Measurements from ENCODE around the gene SLC6A17.

Gene SLC6A17

DNA sequence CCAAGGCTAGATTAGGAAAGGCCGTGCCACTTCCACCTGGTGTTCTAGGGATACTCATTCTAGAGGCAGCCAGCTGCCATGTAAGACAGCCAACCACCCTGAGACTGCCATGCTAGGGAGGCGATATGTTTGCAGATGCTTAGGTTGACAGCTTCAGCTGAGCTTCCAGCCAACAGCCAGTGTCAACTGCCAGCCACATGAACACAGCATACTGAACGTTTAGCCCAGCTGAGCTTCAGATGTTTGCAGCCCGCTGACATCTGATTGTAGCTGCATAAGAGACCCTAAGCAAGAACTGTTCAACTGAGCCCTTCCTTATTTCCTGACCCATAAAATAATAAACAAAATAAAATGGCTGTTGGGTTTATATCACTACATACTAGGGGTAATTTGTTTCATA, 54.9 kb downstream of the SLC6A17 start:
- DNase-seq (ENCODE audit: low spot score): no peak

- no peak for DNase-seq (ENCODE audit: low spot score)
Observed at GRCh38 chr1:110205591-110206155, 55.4 kb downstream of the SLC6A17 start.

- DNase-seq (ENCODE audit: low spot score): no peak
Observed at GRCh38 chr1:110206261-110206920, 56.1 kb downstream of the SLC6A17 start.

DNA sequence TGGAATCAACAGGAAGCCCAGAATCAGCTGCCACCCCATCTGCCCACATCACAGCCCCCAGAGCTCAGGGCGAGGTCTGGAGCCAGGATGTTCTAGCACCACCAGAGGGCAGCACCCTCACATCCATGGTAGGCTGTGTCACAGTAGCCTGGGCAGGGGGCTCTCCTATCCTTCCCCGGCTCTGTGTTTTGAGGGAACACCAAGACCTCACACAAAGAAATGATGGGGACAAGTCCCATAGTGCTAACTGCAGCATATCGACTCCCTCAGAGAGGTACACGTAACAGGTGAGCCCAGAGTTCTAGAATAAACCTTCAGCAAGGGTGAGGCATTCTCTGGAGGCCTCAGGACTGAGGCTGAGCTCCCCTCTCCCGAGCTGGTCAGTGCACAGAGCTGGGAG, 57.5 kb downstream of the SLC6A17 start:
- DNase-seq (ENCODE audit: low spot score): peak; percentile 73

- no peak for DNase-seq (ENCODE audit: low spot score)
Observed at GRCh38 chr1:110208916-110209645, 58.8 kb downstream of the SLC6A17 start.

DNA sequence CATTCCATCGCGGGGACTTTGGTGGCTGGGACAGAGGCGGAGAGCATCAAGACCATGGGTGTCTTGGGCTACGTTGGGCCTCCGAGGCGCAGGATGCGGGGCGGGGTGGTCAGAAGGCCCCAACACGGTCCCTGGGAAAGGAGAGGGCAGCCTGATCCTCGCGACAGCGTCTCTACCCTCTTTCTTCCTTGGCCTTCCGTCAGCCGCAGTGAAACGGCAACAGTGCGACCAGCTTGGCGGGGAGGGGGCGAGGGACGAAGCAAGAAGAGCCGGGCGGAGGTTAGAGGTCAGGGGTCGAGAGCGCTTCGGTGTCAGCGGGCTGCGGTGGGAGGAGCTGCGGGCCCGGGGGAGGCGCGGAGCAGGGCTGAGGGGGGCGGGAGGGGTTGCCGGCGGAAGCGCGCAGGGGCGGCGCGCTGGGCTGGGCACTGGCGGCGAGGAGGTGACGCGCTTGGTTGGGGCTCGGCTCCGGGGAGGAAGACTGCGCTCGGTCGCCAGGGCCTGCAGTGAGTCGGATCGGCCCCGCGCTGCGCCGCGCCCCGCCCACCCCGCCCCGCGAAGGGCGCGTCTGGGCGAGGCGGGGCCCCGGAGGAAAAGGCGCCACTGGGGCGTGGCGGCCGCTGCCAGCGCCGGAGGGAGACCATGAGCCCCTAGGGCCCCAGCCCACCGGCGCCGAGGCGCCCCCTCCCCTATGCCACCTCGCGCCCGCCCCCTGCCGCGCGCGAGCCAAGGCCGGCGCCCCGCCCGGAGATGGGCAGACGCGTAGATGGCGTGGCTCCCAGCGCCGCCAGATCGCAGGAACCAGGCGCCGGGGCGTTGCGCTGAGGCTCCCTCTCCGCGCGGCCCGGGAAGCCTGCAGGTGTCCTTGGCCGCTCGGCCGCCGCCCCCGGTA, 59.7 kb downstream of the SLC6A17 start, which contains the start of gene KCNC4:
TSS of gene KCNC4 (plus strand) at position 600 of the 889 bp plus-strand sequence. CDS start 1,186 bp downstream, outside the sequence.
- peak; percentile 94 for DNase-seq (ENCODE audit: low spot score)

DNA sequence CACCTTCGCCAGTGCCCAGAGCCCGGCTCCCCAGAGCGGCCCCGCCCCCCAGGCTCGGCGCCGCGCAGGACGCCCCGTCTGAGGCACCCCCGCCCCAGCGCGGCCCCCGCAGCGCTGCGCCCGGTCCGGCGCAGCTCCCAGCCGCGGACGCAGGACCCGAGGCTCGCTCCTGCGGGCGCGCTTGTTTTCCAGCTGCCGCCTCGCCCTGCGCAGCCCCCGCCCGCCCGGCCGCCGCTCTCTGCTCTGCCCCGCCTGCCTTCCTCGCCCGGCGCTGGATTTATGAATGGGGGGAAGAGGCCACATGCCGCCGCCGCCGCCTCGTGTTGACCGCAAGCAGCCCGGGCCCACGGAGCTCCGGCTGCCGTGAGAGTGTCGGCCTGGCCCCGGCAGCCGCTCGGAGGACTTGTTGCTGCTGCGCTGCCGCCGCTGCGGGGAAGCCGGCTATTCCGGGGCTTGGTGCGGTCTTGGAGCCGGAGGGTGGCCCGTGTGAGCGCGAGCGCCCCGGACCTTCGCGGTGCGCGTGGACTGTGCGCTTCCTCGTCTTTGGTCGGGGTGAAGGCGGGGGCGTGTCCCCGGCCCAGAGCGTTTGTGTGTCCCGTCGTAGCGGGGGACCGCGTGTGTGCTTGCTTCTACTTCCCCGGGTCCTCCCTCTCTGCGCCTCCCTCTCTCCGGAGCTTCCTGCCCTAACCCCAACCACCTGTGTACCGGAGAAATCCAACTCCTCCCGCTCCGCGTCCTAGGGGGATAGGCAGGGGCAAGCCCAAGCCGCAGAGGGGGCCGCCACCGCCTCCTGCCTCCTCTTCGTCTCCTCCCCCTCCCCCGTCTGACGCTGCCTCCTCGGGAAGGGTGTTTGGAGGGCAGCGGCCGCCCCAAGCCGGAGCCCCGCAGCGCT, 60.6 kb downstream of the SLC6A17 start:
- DNase-seq (ENCODE audit: low spot score): peak; percentile 36

- DNase-seq (ENCODE audit: low spot score): peak; percentile 46
Observed at GRCh38 chr1:110211496-110212168, 61.3 kb downstream of the SLC6A17 start.

- DNase-seq (ENCODE audit: low spot score): peak; percentile 16
Observed at GRCh38 chr1:110212169-110213142, 62.2 kb downstream of the SLC6A17 start.

DNA sequence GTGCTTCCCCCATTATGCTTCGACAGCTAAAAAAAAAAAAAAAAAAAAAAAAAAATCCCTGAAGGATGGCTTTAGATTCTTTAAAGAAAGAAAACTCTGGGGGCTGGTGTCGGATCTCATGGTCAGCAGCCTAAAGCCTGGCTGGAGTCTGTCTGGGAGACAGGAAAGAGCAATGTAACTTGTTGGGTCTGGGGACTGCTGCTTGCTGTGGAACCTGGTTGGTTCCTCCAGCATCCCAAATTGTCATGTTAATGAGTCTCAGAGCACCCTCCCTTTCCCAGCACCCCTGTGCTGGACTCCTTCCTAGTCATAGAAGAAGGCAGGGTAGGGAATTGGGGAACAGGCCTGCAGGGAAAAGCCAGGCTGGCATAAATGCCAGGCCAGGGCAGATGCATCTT, 62.8 kb downstream of the SLC6A17 start:
- DNase-seq (ENCODE audit: low spot score): no peak

DNA sequence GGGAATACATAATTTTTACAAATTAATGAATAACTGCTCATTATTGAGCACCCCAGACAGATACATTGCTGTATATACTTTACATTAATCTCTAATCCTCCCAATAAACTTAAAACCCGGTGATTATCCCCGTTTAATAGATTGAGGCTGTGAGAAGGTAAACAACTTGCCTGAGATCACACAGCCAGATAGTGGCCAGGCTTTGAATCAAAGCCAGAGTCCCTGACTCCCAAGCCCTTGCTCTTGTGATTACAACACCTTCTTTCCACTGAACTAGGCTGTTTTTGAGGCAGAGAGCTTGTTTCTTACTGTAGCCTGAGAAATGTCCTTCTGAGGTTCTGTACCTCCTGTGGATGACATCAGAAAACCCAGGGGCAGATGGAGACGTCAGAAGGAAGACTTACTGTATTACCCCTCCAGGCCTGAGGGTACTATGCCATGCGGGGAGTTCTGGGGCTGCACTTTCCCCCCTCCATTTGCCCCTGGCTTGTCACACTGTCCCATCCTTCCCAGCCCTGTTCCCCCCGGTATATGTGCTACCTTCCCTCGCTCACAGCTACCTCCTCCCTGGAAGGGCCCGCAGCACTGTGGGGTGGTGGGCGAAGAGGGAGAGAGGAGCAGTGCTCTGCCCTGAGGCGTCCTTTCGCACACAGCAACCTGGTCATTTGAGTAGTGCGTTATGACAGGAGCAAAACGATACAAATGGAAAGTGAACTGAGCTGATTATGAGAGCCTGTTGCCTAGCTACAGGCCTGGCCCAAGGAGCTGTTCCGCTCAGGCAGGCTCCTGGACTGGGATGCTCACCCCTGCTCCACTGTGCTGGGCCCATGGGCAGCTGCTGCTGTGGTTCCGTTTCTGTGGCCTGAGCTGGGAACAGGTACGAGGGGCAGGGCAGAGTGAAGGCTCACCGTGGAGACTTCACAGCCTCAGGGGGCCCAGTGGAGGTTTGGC, 64.4 kb downstream of the SLC6A17 start:
- DNase-seq (ENCODE audit: low spot score): no peak

- no peak for DNase-seq (ENCODE audit: low spot score)
Observed at GRCh38 chr1:110215621-110216515, 65.6 kb downstream of the SLC6A17 start.

DNA sequence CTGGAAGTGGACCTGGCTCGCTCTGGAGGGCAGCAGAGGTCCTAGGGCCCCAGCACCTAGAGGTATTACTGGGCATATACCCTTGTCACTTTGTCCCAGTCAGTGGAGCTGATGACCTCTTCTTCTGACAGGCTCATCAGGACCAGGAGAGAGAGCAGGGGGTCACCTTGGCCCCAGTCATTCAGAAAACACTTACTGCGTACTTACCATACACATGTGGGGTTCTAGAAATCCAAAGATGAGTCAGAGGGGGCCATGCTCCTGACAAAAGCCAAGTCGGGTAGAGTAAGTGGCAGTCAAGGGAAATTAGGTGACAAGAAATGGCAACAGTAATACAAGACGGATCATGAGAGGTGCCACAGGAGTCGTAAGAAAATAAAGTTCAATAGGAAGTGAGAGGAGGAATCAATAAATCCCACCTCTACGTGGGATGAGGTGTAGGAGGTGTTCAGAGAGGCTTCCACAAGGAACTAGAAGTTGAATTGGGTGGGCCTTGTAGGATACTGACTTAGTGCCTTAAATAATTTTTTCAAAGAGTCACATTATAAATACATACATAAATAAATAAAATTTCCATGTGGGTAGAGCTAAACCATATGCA, 66.7 kb downstream of the SLC6A17 start:
- DNase-seq (ENCODE audit: low spot score): no peak

DNA sequence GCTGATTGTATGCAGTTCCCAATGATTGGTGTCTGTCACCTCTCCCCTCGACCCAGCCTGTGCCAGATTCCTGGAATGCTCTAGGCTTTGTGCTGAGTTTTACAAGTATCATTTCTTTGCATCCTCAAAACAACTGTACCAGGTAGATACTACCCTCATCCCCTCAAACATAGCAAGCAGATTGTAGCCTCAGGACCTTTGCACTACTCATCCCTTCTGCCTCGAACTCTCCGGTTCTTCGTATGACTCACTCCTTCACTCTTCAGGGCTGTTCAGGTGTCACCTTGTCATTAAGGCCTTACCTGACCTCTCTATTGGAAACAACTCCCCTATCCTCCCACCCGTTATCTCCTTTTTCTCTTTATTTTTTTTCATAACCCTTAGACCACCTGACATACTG, 67.8 kb downstream of the SLC6A17 start:
- no peak for DNase-seq (ENCODE audit: low spot score)

DNA sequence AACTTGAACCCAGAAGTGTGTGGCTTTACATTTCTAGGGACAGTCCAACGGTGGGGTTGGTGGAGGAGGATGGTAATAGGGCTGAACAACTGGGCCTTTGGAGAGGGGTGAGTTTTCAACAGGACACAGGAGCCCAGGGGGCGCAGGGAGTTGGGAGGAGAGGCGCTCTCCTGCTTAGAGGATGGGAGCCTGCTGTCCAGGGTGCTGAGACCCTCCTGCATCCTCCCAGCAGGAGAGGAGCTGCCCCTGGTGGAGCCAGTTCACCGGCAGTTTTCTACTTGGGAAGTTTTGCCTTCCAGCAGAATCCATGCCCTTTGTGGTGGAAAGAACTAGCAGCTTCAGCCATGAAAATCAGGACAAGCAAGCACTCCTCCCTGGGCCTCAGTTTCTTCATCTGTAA, 68.4 kb downstream of the SLC6A17 start:
- no peak for DNase-seq (ENCODE audit: low spot score)

- DNase-seq (ENCODE audit: low spot score): no peak
Observed at GRCh38 chr1:110220324-110220723, 70.0 kb downstream of the SLC6A17 start.

- no peak for DNase-seq (ENCODE audit: low spot score)
Observed at GRCh38 chr1:110221119-110221518, 70.8 kb downstream of the SLC6A17 start.

All from germinal center (tissue), 1 donor.